WI38 (cell line): ENCODE data around the gene NSD2.

Source experiments
- H3K4me3 ChIP-seq: 2 replicates; pipeline ENCODE4 v1.5.1; 2011; ENCODE audit warnings: low read depth, mild to moderate bottlenecking, control low read depth, low read length
- CTCF ChIP-seq: IDR thresholded peaks from 2 replicates; pipeline ENCODE4 v1.5.1; 2012; ENCODE audit warnings: low read depth, mild to moderate bottlenecking, control low read depth, low read length

Gene NSD2

DNA sequence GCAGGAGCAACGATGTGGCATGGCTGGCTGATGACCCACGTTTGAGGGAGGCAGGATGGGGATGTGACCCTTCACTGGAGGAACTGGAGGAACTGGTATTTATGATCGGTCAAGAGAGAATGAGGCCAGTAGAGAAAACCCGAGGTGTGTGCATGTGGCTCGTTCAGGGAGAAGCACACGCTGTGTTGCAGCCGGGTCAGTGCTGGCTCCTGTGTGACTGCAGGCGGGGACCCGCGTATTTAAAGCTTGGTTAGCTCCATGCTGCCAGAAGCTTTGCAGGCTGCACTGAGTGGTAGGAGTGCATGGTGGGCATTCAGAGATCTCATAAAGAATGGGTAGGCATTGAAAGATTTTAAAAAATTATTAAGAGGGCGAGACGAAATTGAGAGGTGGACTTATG lies 85.4 kb downstream of the NSD2 start:
- TF ChIP-seq CTCF = no peak
- no peak overlapping the region for H3K4me3 ChIP-seq

DNA sequence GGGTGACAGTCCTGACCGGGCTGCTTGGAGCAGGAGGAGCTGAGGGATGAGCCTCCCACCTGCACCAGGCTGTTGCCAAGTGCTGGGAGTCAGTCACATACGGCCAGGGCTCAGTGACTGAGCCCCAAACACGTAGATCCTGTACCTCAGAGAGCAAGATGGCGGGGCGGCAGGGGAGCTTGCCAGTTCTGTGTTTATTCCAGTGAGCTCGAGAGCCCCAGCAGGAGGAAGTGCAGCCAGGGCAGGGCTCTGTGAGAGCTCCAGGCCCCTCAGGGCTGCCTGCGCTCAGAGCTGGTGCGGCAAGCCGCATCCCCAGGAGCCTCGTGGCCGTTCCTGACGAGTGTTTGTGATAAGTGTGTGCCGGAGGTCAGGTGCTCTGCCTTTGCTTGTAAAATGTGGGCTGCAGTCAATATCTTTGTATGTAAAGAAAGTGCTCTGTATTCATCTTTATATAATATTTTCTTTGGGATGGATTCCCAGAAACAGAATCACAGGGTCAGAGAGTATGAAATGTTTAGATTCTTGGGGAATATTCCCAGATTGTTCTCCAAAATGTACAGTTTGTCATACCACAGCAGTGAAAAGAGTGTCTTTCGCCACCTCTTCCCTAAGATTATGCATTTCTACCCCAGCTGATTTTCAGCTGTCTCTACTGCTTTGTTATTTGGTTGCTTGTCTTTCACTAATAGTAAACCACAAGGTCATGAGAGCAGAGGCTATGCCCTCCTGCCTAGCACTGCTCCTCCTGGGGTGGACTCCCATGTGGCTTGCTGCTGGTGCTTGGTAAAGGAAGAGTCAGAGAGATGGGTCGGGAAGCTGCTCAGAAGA lies 87.3 kb downstream of the NSD2 start:
- TF ChIP-seq CTCF = no peak
- H3K4me3 ChIP-seq = no peak overlapping the region

DNA sequence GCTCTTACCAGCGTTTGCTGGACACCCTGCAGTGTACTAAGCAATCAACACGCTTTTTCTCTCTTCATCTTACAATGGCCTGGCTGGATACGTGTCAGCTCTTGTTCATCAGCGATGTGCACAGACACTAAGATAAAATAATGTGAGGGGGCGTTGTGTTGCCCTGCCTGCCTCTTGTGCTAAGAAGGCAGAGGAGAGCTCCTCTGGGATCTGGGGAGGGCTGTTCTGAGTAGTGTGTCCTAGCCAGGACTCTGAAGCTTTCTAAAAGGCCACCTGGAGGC lies 87.9 kb downstream of the NSD2 start:
- no peak overlapping the region for H3K4me3 ChIP-seq
- TF ChIP-seq CTCF = no peak

- TF ChIP-seq CTCF = no peak
- no peak overlapping the region for H3K4me3 ChIP-seq
Measured at GRCh38 chr4:1960170-1960825, 89.1 kb downstream of the NSD2 start.

DNA sequence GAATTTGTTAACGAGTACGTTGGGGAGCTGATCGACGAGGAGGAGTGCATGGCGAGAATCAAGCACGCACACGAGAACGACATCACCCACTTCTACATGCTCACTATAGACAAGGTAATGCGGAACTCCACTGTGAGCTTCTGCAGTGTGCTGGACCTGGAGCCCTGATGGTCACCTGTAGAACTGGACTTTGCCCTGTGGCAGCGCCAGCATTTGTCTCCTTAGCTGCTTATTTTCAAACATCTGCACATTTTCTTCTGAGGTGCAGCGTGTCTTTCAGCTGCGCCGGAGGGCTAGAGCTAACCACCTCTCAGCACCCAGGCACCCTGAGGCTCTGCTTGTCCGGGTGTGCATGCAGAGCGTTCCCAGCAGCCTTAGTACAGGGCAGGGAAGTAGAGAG lies 89.8 kb downstream of the NSD2 start:
- no peak for TF ChIP-seq CTCF

DNA sequence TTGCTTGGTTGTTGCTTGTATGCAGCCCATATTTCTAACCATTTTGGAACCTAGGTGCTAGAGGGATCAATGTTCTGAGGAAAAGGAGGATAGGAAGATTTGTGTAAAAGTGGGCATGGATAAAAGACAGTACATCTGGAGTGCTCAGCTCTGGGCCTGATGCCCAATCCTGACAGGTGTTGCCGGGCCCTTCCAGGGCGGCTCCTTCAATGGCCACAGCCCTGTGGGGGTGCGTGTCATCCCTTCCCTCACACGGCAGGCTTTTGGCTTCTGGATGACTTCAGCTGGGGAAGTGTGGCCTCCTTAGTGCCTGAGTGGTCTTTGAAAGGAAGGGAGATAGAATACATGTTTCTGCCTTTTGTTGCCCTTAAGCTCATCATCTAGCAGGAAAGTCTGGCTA lies 90.4 kb downstream of the NSD2 start:
- no peak for TF ChIP-seq CTCF

More for the DNA sequence above, 89.8 kb downstream of the NSD2 start:
- no peak overlapping the region for H3K4me3 ChIP-seq

GRCh38 chr4:1962980-1963379 lies 91.8 kb downstream of the NSD2 start:
- no peak overlapping the region for H3K4me3 ChIP-seq

More for the DNA sequence above, 90.4 kb downstream of the NSD2 start:
- H3K4me3 ChIP-seq = no peak overlapping the region

More at GRCh38 chr4:1962980-1963379, 91.8 kb downstream of the NSD2 start:
- TF ChIP-seq CTCF = no peak
